CMK (cell line): ENCODE results near the gene STIMATE.

Source experiments
- DNase-seq: peaks from one replicate; pipeline ENCODE4 v3.0.0-alpha.2; 2010; ENCODE audit warnings: low read depth

The STIMATE gene

DNA sequence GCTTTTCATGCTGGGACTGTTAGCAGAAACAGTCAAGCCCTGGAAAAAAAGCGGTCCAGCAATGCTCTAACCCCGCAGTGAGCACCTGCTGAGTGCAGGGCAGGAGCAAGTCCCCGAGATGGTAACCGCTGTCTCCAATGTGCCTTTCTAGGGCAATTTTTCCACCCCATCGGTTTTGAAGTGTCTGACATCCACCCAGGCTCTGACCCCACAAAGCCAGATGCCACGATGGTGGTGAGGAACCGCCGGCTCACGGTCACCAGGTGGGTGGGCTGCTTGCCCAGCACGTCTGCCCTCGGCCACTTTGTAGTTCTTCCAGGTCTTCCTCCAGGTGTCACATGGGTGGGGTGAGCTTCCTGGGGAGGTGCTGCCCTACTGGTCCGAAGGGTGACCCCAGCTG is 106.0 kb downstream of the STIMATE start:
- no peak for DNase-seq

DNA sequence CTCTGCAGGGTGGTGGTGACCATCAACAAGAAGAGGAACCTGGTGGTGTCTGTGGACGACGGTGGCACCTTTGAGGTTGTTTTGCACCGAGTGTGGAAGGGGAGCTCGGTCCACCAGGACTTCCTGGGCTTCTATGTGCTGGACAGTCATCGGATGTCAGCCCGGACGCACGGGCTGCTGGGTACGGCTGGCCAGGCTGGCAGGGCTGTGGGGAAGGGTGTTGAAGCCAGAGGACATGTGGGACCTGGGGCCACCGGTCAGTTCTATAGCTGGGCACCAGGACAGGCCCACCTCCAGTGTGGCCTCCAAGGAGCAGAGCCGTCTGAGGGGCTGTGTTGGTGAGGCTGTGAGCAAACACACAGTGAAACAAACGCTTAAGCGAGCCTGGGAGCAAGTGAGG is 106.6 kb downstream of the STIMATE start:
- DNase-seq = no peak

- no peak for DNase-seq
Measured at GRCh38 chr3:52790337-52790736, 107.0 kb downstream of the STIMATE start.

DNA sequence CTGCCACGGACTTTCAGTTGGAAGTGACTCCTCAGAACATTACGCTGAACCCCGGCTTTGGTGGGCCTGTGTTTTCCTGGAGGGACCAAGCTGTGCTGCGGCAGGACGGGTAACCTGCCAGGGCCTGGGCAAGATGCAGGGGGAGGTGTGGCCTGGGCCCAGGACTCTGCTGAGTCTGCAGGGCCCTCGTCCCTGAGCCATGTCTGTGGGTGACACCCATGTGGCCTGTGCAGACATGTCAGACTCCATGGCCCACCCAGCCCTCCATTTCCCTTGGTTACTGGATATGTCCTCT is 107.7 kb downstream of the STIMATE start:
- DNase-seq = no peak

DNA sequence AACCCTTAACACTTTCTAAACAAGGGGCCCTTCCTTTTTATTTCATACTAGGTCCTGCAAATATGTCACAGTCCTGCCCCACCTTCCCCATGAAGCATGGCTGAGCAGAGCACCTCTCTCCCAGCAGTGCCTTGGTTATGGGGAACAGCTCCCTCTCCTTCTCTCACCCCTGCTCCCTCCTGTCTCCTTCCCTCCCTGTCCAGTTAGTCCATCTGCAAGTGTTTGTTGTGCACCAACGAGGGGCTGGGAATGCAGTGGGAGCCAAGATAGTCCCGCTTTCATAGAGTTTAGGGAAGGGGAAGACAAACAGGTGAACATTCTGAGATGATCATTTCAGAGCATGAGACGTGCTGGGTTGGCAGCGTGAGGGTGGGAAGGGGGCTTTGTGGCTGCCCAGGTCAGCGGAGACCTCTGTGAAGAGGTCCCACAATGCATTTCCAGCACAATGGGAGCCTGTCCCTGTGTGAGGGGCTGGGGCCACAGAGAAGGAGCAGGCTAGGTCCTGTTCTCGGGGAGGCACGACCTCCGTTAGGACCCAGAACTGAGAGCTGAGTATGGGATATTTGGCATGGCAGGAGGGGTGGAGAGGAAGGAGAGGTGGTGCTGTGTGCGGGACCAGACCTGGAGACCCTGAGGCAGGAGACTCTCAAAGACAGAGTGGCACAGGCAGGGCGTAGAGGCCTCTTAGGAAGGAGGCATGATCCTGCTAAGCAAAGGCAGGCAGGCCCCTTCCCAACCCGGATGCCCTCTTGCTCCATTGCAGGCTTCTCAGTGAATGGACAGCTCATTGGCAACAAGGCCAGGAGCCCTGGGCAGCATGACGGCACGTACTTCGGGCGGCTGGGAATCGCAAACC is 108.2 kb downstream of the STIMATE start:
- no peak for DNase-seq

DNA sequence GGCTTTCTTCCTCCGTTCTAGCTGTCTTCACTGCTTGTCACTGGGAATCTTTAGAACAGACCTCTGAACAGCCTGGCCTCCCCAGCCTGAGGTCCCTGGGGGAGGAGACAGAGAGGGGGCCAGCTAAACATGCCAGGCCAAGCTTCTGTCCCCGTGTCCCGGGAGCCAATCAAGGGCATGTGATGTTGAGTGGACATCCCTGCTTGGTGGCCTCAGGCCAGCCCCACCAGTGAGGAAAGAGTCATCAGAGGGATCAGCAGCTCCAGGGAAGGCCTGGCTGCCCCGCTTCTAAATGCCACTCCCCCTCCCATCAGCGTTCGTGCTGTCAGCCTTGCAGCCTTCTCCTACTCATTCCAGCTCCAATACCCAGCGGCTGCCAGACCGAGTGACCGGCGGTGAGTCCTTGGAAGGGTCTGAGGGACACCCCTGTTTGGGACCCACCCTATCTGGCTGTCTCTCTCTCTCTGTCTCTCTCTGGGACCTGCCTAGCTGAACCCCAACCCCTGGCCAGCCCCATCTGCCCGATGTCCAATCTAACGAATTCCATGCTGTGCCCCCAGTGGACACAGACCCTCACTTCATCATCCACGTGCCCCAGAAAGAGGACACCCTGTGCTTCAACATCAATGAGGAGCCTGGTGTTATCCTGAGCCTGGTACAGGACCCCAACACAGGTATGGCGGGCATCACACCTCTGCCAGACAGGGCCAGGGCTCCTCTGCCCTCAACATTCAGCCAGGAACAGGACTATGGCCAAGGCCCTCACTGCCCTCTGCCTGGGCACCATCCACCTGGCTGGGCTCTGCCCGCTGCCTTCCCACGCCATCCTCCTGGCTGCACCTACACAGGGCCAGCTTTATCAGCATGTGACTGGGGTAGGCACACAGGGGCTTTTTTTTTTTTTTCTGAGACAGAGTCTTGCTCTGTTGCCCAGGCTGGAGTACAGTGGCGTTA is 109.4 kb downstream of the STIMATE start:
- no peak for DNase-seq

DNA sequence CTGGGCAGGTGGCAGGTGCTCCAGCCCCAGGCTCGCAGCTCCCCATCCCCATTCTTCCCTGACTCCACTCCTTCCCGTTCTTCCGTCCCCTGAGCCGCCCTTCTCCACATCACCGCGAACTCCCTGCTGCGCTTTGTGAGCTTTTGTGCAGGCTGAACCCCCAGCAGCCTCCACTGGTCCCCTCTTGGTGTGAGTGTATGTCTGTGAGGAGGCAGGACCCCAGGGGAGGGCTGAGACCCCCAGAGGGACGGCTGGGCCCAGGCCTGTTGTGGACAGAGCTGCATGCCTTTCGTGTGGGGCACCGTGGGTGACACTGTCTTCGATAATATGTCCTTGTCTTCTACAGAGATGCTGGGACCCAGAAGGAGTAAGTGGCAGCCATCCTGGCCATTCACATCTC is 110.1 kb downstream of the STIMATE start:
- no peak for DNase-seq
